ENCODE data around the gene PUS1.
"Not testable (repeated sequence)": the region's sequence is repeated elsewhere in the genome, so short reads cannot be mapped to it uniquely, and the experiment has no call there.

DNA sequence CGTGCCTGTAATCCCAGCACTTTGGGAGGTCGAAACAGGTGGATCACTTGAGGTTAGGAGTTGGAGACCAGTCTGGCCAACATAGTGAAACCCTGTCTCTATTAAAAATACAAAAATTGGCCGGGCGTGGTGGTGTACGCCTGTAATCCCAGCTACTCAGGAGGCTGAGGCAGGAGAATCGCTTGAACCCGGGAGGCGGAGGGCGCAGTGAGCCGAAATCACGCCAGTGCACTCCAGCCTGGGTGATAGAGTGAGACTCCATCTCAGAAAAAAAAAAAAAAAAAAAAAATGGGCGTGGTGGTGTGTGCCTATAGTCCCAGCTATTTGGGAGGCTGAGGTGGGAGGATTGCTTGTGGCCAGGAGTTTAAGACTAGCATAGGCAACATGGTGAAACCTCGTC is 25.4 kb downstream of the PUS1 start:
- not testable (repeated sequence) for TF ChIP-seq TBL1XR1 (IDR thresholded peaks at IDR 0.05; ENCODE audit: low read length in 2 of 2); LEF1 (IDR thresholded peaks at IDR 0.05); SIN3A (IDR thresholded peaks at IDR 0.05; ENCODE audit: borderline replicate concordance in 2 of 2, control insufficient read depth in 1 of 2, low read depth in 2 of 2, low read length in 2 of 2); CTCF (IDR thresholded peaks at IDR 0.05 in 2 of 3, conservative IDR thresholded peaks at IDR 0.05 in 1 of 3; ENCODE audit: insufficient read depth in 2 of 3, low read depth in 1 of 3, low read length in 3 of 3); RAD21 (CRISPR knock-in tag; conservative IDR thresholded peaks at IDR 0.05 in 1 of 2, IDR thresholded peaks at IDR 0.05 in 1 of 2); THRA (IDR thresholded peaks at IDR 0.05); ZNF3 (CRISPR knock-in tag; IDR thresholded peaks at IDR 0.05); SPI1 (IDR thresholded peaks at IDR 0.05; ENCODE audit: borderline replicate concordance, low read depth, low read length); BCL6 (CRISPR knock-in tag; IDR thresholded peaks at IDR 0.05); TRIM24 (IDR thresholded peaks at IDR 0.05); TCF7L2 (IDR thresholded peaks at IDR 0.05; ENCODE audit: low read depth, low read length)
- TF ChIP-seq, protein P1, sequence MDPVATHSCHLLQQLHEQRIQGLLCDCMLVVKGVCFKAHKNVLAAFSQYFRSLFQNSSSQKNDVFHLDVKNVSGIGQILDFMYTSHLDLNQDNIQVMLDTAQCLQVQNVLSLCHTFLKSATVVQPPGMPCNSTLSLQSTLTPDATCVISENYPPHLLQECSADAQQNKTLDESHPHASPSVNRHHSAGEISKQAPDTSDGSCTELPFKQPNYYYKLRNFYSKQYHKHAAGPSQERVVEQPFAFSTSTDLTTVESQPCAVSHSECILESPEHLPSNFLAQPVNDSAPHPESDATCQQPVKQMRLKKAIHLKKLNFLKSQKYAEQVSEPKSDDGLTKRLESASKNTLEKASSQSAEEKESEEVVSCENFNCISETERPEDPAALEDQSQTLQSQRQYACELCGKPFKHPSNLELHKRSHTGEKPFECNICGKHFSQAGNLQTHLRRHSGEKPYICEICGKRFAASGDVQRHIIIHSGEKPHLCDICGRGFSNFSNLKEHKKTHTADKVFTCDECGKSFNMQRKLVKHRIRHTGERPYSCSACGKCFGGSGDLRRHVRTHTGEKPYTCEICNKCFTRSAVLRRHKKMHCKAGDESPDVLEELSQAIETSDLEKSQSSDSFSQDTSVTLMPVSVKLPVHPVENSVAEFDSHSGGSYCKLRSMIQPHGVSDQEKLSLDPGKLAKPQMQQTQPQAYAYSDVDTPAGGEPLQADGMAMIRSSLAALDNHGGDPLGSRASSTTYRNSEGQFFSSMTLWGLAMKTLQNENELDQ (CRISPR knock-in tag; IDR thresholded peaks at IDR 0.05; ENCODE audit: borderline replicate concordance), result not testable (repeated sequence)
